K562 (cell line): ENCODE data around the gene PFDN4. TPM values are rescaled to one million over a fixed set of nuclear protein-coding genes. Genes with fewer than 3 reads are reported as not detected.
A peak's percentile ranks its signal among the peaks of the same experiment; 100 is the strongest.

Source experiments
- ATAC-seq: fragments of 200-7000 bp; cut with Tn5 transposase; 3 replicates; pipeline ENCODE4 v1.9.1; 2020; ENCODE audit warnings: moderate library complexity
- BruUV-seq: library from RNA; stranded (reverse); fragments of 400-500 nt; replicated peaks from 2 replicates; lab custom pipeline; 2021; lab: Mats Ljungman, UMichigan
- CTCF ChIA-PET: fragments of 300-600 bp; formaldehyde crosslinking; extraction: SDS; loops from one replicate; lab custom pipeline; 2021; ENCODE audit warnings: low intra/inter-chr PET ratio; lab: Yijun Ruan, JAX
- POLR2A ChIA-PET: fragments of 300-600, 350-650 bp; sonication (Branson Sonifier 250); formaldehyde crosslinking; extraction: SDS; loops from one replicate; lab custom pipeline; 2021; ENCODE audit warnings: antibody characterized with exemption, inconsistent platforms; lab: Yijun Ruan, JAX
- DNase-seq, 4 experiments: peaks; one replicate each; pipeline versions ENCODE4 v3.0.0 to v3.0.0-alpha.2; 2011 to 2018; ENCODE audit warnings: low spot score in 3 of 4, mixed read lengths in 3 of 4; ENCODE audit errors: extremely low read depth in 1 of 4
- FAIRE-seq: peaks from 2 replicates; lab custom pipeline; 2011; peaks lifted over from hg19 to GRCh38; lab: Jason Lieb, UNC
- H2AFZ ChIP-seq: 2 replicates; pipeline ENCODE4 v1.6.0; 2011; ENCODE audit warnings: low read depth, low read length, control low read depth, inconsistent platforms
- H3K27ac ChIP-seq: fragments of 200-600 bp; 3 replicates; pipeline ENCODE4 v1.8.0; 2011; ENCODE audit warnings: low read depth, mild to moderate bottlenecking, control low read depth, inconsistent platforms, low read length, moderate library complexity, mixed read lengths; ENCODE audit errors: extremely low read depth
- H3K27me3 ChIP-seq, 2 experiments: fragments of 300-600 bp in 1 of 2; 2 replicates in 1 of 2; 3 replicates in 1 of 2; pipeline versions ENCODE4 v1.6.0 to v1.8.0; 2011; ENCODE audit warnings: inconsistent platforms in 2 of 2, low read length in 2 of 2, mild to moderate bottlenecking in 1 of 2, mixed read lengths in 1 of 2, moderate library complexity in 1 of 2; ENCODE audit not compliant: control insufficient read depth in 2 of 2, insufficient read depth in 2 of 2
- H3K36me3 ChIP-seq: fragments of 300-600 bp; 3 replicates; pipeline ENCODE4 v1.8.0; 2011; ENCODE audit warnings: mild to moderate bottlenecking, low read length, inconsistent platforms; ENCODE audit not compliant: control insufficient read depth, insufficient read depth
- H3K4me1 ChIP-seq, 2 experiments: fragments of 200-600 bp in 1 of 2; replicated peaks in 1 of 2; 2 replicates in 1 of 2; 3 replicates in 1 of 2; pipeline versions ENCODE4 v1.5.1 to v1.8.0; 2011; ENCODE audit warnings: inconsistent platforms in 2 of 2, low read length in 2 of 2, mild to moderate bottlenecking in 1 of 2, mixed read lengths in 1 of 2, moderate library complexity in 1 of 2; ENCODE audit not compliant: control insufficient read depth in 2 of 2, insufficient read depth in 2 of 2
- H3K4me2 ChIP-seq: 2 replicates; pipeline ENCODE4 v1.6.1; 2011; ENCODE audit warnings: low read length, control low read depth, inconsistent platforms, mixed read lengths; ENCODE audit not compliant: insufficient read depth
- H3K4me3 ChIP-seq: fragments of 200-600 bp; sonication (generic), shearing (Covaris generic); 2 replicates; pipeline ENCODE4 v1.5.1; 2016; ENCODE audit warnings: control low read depth, inconsistent platforms
- H3K79me2 ChIP-seq: fragments of 200-600 bp; 3 replicates; pipeline ENCODE4 v1.8.0; 2011; ENCODE audit warnings: low read length, inconsistent platforms; ENCODE audit not compliant: control insufficient read depth, insufficient read depth
- H3K9ac ChIP-seq, 2 experiments: 2 replicates each; pipeline versions ENCODE4 v1.6.0 to v1.6.1; 2011; ENCODE audit warnings: low read depth in 2 of 2, low read length in 2 of 2, control low read depth in 1 of 2, inconsistent platforms in 1 of 2, mild to moderate bottlenecking in 1 of 2, mixed read lengths in 1 of 2; ENCODE audit not compliant: insufficient read depth in 1 of 2
- H3K9me1 ChIP-seq: one replicate; pipeline ENCODE4 v1.6.0; 2011; ENCODE audit warnings: inconsistent platforms, mild to moderate bottlenecking, low read length, moderate library complexity; ENCODE audit not compliant: control insufficient read depth, insufficient read depth
- H3K9me3 ChIP-seq: replicated peaks from 2 replicates; pipeline ENCODE4 v1.5.1; 2011; ENCODE audit warnings: low read depth, low read length, inconsistent platforms; ENCODE audit not compliant: control insufficient read depth, insufficient read depth
- H4K20me1 ChIP-seq: replicated peaks from 2 replicates; pipeline ENCODE4 v1.6.1; 2011; ENCODE audit warnings: low read length, inconsistent platforms, mixed read lengths; ENCODE audit not compliant: control insufficient read depth, insufficient read depth
- SUPT5H ChIP-seq: fragments of 450-650 bp; IDR thresholded peaks from 2 replicates; pipeline ENCODE4 v1.6.1; 2016
- ZNF347 ChIP-seq: fragments of 450-650 bp; formaldehyde crosslinking; IDR thresholded peaks from 2 replicates; pipeline ENCODE4 v1.4.0; 2020; ENCODE audit warnings: low read depth, mild to moderate bottlenecking, moderate library complexity
- WGBS: fragments of 100-300 bp; shearing (Covaris generic); methylation state at CpG from one replicate; pipeline ENCODE4 v1.1.6; 2016; ENCODE audit warnings: low coverage, mixed read lengths; ENCODE audit not compliant: insufficient coverage; ENCODE audit errors: missing lambda C conversion rate; 5-methylcytosine and 5-hydroxymethylcytosine counted together
- in situ Hi-C: fragments of 300-500 bp; cut with MboI; formaldehyde crosslinking; loops from 4 replicates; pipeline ENCODE4 v1.15.0; 2018; ENCODE audit warnings: inconsistent platforms, mixed read lengths
- intact Hi-C: fragments of 100-400 bp; cut with micrococcal nuclease; formaldehyde crosslinking; loops from 2 replicates; pipeline ENCODE4 v1.14.2; 2022
- polyA plus RNA-seq, 8 experiments: library from polyadenylated mRNA; depleted of rRNA in 4 of 8; stranded (reverse) in 5 of 8; unstranded in 3 of 8; fragments of >200 nt; fragmentation: Nextera tagmentation in 2 of 8; fragmentation: Illumina TruSeq in 1 of 8; extraction: Ambion mirVana in 2 of 8; extraction: Trizol in 1 of 8; gene quantifications; 2 replicates each; pipeline versions ENCODE4 v1.2.1 to v1.2.3, GENCODE V29; 2011 to 2014; ENCODE audit warnings: inconsistent platforms in 1 of 8, missing spikeins in 1 of 8
- total RNA-seq, 7 experiments: library from RNA; depleted of rRNA in 6 of 7; stranded (reverse); fragments of >200 nt in 6 of 7; fragmentation: Illumina TruSeq in 2 of 7; extraction: Trizol in 2 of 7; gene quantifications; 2 replicates each; pipeline versions ENCODE4 v1.2.1 to v1.2.3, GENCODE V29; 2011 to 2021; ENCODE audit warnings: low replicate concordance in 1 of 7
- TF ChIP-seq, protein P1 (sequence below), 3 experiments: fragments of 200-800 bp in 1 of 3; fragments of 250-450 bp in 1 of 3; fragments of 450-650 bp in 1 of 3; sonication (Bioruptor Pico) in 1 of 3; sonication (Bioruptor generic) in 1 of 3; formaldehyde crosslinking in 1 of 3; IDR thresholded peaks; 2 replicates each; pipeline versions ENCODE4 v1.6.1 to v1.8.0; 2016 to 2022; ENCODE audit warnings: mild to moderate bottlenecking in 2 of 3, missing genetic modification characterization in 2 of 3, missing compliant biosample characterization in 1 of 3, moderate library complexity in 1 of 3

PFDN4 gene
- total and polyA plus RNA-seq, 9 of the 15 experiments (the other 6 are each of a cell fraction or from before 2014, with no cell fraction given), result 60.1 to 214 (median 122) TPM

- DNase-seq (no peak), FAIRE-seq (no peak), ATAC-seq (no peak)
- H3K4me2 ChIP-seq, result no peak overlapping the region
- no peaks in the 10 kb centered on the region for H3K9me3 ChIP-seq
- H3K27me3 ChIP-seq, result peaks cover 3 to 15% of the 10 kb centered on the region in 2 experiments; a peak in 3 of 5 replicates
- intact Hi-C loops, result no loop called here
- H3K27ac ChIP-seq, result no peak overlapping the region
- no peak overlapping the region for H3K9ac ChIP-seq
- no peaks in the 10 kb centered on the region for H4K20me1 ChIP-seq
- no TSS peak for BruUV-seq
- CTCF ChIA-PET, result interaction anchor here (1.5 to 3.1 kb wide), 2 partner anchors 97 to 104 kb away, joined by 5 to 30 read pairs; no protein-coding TSS in a partner anchor
- POLR2A ChIA-PET, result interaction anchor here (0.5 kb wide), 1 partner anchor 553 kb away, joined by 3 read pairs; no protein-coding TSS in a partner anchor
- no peaks in the 10 kb centered on the region for H3K36me3 ChIP-seq
- H2AFZ ChIP-seq, result no peak overlapping the region
- no peaks in the 10 kb centered on the region for H3K4me1 ChIP-seq
- no peak overlapping the region for H3K4me3 ChIP-seq
- H3K9me1 ChIP-seq, result no peaks in the 10 kb centered on the region
- no peak for TF ChIP-seq SUPT5H
- no peak for TF ChIP-seq ZNF347 (CRISPR knock-in tag)
- TF ChIP-seq, protein P1, sequence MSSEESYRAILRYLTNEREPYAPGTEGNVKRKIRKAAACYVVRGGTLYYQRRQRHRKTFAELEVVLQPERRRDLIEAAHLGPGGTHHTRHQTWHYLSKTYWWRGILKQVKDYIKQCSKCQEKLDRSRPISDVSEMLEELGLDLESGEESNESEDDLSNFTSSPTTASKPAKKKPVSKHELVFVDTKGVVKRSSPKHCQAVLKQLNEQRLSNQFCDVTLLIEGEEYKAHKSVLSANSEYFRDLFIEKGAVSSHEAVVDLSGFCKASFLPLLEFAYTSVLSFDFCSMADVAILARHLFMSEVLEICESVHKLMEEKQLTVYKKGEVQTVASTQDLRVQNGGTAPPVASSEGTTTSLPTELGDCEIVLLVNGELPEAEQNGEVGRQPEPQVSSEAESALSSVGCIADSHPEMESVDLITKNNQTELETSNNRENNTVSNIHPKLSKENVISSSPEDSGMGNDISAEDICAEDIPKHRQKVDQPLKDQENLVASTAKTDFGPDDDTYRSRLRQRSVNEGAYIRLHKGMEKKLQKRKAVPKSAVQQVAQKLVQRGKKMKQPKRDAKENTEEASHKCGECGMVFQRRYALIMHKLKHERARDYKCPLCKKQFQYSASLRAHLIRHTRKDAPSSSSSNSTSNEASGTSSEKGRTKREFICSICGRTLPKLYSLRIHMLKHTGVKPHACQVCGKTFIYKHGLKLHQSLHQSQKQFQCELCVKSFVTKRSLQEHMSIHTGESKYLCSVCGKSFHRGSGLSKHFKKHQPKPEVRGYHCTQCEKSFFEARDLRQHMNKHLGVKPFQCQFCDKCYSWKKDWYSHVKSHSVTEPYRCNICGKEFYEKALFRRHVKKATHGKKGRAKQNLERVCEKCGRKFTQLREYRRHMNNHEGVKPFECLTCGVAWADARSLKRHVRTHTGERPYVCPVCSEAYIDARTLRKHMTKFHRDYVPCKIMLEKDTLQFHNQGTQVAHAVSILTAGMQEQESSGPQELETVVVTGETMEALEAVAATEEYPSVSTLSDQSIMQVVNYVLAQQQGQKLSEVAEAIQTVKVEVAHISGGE (CRISPR knock-in tag; IDR thresholded peaks at IDR 0.05), result peak in 1 of 3 experiments; percentile 76; a peak in 2 of 6 replicates
- in situ Hi-C loops, result loop anchor here (25.0 kb wide), 1 partner anchor 638 kb away; no protein-coding TSS in a partner anchor
- no peaks in the 10 kb centered on the region for H3K79me2 ChIP-seq
- whole genome bisulfite sequencing, result 2% methylated on average over 7 of the region's 7 CpGs
Observed at GRCh38 chr20:54200487-54201267, 7.2 kb upstream of the PFDN4 start.
